DOHH2 (cell line): ENCODE results near the gene ACTN1.

Experiments used
- H3F3A ChIP-seq: fragments of 200-600 bp; sonication (generic), shearing (Covaris generic); 2 replicates; pipeline ENCODE4 v1.6.0; 2016; ENCODE audit warnings: antibody characterized with exemption, mild to moderate bottlenecking; ENCODE audit not compliant: control insufficient read depth, insufficient read depth
- H3K27ac ChIP-seq: fragments of 200-600 bp; sonication (generic); 2 replicates; pipeline ENCODE4 v1.5.1; 2014; ENCODE audit warnings: low read depth, mild to moderate bottlenecking, low read length, moderate library complexity
- H3K27me3 ChIP-seq: fragments of 200-600 bp; sonication (generic); 2 replicates; pipeline ENCODE4 v1.6.1; 2014; ENCODE audit warnings: mild to moderate bottlenecking, low read length, mixed read lengths; ENCODE audit not compliant: control insufficient read depth
- H3K36me3 ChIP-seq: fragments of 200-600 bp; sonication (generic); 2 replicates; pipeline ENCODE4 v1.6.1; 2014; ENCODE audit warnings: mild to moderate bottlenecking, low read length, moderate library complexity, mixed read lengths; ENCODE audit not compliant: control insufficient read depth
- H3K4me1 ChIP-seq: fragments of 200-600 bp; sonication (generic); 2 replicates; pipeline ENCODE4 v1.6.1; 2014; ENCODE audit warnings: mild to moderate bottlenecking, low read length, mixed read lengths; ENCODE audit not compliant: control insufficient read depth
- H3K4me2 ChIP-seq: fragments of 200-600 bp; sonication (generic); 2 replicates; pipeline ENCODE4 v1.6.0; 2014; ENCODE audit warnings: mild to moderate bottlenecking, low read length, moderate library complexity
- H3K4me3 ChIP-seq: fragments of 200-600 bp; sonication (generic); 2 replicates; pipeline ENCODE4 v1.5.1; 2014; ENCODE audit warnings: mild to moderate bottlenecking, low read length, mixed read lengths
- H3K79me2 ChIP-seq: fragments of 200-600 bp; sonication (generic); 2 replicates; pipeline ENCODE4 v1.6.1; 2014; ENCODE audit warnings: mild to moderate bottlenecking, low read length, mixed read lengths; ENCODE audit not compliant: control insufficient read depth
- H3K9me2 ChIP-seq: fragments of 200-600 bp; sonication (generic); replicated peaks from 2 replicates; pipeline ENCODE4 v1.6.1; 2014; ENCODE audit warnings: mild to moderate bottlenecking, low read length, mixed read lengths; ENCODE audit not compliant: control insufficient read depth
- H3K9me3 ChIP-seq: fragments of 200-600 bp; sonication (generic); 2 replicates; pipeline ENCODE4 v1.6.1; 2014; ENCODE audit warnings: antibody characterized with exemption, low read length, mixed read lengths; ENCODE audit not compliant: control insufficient read depth, insufficient read depth
- H4K20me1 ChIP-seq: fragments of 200-600 bp; sonication (generic); 2 replicates; pipeline ENCODE4 v1.6.0; 2014; ENCODE audit warnings: low read depth, mild to moderate bottlenecking, antibody characterized with exemption, low read length, moderate library complexity; ENCODE audit not compliant: control insufficient read depth, insufficient read depth
- EZH2phosphoT487 ChIP-seq: fragments of 200-600 bp; sonication (generic); IDR thresholded peaks from 2 replicates; pipeline ENCODE4 v1.6.1; 2017; ENCODE audit warnings: borderline replicate concordance, mild to moderate bottlenecking, antibody characterized with exemption, low read length, moderate library complexity, mixed read lengths
- TF ChIP-seq, protein P1 (sequence below): fragments of 200-600 bp; sonication (generic); IDR thresholded peaks from one replicate; pipeline ENCODE4 v1.5.1; 2014; ENCODE audit warnings: antibody characterized with exemption, mild to moderate bottlenecking, low read depth, low read length; ENCODE audit not compliant: poor library complexity, severe bottlenecking

The ACTN1 gene

DNA sequence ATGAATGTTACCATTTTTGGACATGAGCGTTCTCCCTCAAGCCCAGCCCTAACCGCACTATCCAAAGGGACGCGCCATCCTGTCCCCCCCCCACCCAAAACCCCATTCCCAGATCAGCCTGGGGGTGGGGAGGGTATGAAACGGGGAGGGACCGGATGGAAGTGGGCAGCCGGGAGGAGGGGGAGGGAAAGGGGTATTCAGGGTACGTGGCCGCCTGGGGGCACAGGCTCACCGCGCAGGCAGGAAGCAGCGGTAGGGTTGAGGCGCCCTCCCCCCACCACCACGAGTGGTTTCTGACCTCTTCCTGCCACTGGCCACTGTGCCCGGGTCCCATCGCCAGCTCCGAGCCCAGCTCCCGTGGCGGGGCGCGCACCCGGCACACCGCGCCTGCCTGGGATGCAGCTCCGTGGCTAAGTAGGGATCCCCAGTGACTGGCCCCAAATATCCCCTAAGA is 1.4 kb downstream of the ACTN1 start:
- no peaks in the 10 kb centered on the region for H3K9me3 ChIP-seq
- no peaks in the 10 kb centered on the region for H3K9me2 ChIP-seq
- H3K27ac ChIP-seq: no peak overlapping the region
- peak overlapping the region; percentile 66 for H3K4me2 ChIP-seq
- peaks cover 57% of the 10 kb centered on the region for H3K27me3 ChIP-seq
- H3K4me3 ChIP-seq: peak overlapping the region; percentile 51
- H3K36me3 ChIP-seq: no peaks in the 10 kb centered on the region
- H3K4me1 ChIP-seq: peaks cover 12% of the 10 kb centered on the region
- H3F3A ChIP-seq: no peaks in the 10 kb centered on the region
- no peak for TF ChIP-seq EZH2phosphoT487
- TF ChIP-seq, protein P1, sequence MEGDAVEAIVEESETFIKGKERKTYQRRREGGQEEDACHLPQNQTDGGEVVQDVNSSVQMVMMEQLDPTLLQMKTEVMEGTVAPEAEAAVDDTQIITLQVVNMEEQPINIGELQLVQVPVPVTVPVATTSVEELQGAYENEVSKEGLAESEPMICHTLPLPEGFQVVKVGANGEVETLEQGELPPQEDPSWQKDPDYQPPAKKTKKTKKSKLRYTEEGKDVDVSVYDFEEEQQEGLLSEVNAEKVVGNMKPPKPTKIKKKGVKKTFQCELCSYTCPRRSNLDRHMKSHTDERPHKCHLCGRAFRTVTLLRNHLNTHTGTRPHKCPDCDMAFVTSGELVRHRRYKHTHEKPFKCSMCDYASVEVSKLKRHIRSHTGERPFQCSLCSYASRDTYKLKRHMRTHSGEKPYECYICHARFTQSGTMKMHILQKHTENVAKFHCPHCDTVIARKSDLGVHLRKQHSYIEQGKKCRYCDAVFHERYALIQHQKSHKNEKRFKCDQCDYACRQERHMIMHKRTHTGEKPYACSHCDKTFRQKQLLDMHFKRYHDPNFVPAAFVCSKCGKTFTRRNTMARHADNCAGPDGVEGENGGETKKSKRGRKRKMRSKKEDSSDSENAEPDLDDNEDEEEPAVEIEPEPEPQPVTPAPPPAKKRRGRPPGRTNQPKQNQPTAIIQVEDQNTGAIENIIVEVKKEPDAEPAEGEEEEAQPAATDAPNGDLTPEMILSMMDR: no peak
- H3K79me2 ChIP-seq: no peaks in the 10 kb centered on the region
- no peaks in the 10 kb centered on the region for H4K20me1 ChIP-seq

DNA sequence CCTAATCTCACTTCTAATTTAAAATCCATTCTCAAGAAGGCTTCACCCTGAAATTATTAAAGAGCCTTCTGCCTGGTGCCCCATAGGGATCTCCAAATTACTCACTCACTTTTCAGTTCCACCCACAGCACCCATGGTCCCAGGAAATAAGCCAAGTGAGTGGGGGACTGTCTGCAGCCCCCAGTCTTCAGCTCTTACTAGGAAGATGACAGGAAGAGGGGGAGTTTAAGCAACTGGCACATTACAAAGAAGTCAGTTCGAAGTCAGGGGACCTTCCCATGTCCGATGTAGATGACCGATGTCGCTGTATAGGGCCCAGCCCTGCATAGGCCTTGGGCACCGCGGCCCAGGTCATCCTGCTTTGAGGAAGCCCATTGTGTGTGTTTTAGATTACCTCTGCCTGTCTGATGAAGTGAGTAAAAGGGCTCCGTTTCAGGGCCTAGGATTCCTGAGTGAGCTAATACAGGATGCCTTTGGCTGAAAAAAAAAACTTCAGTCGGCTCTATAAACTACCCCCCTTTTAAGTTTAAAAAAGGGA is 1.9 kb downstream of the ACTN1 start:
- Histone ChIP-seq H3K4me3 (no peak overlapping the region), H4K20me1 (no peaks in the 10 kb centered on the region), H3K27ac (no peak overlapping the region), H3K4me2 (no peak overlapping the region), H3K27me3 (peaks cover 57% of the 10 kb centered on the region), H3K4me1 (peaks cover 12% of the 10 kb centered on the region), H3K9me3 (no peaks in the 10 kb centered on the region), H3K79me2 (no peaks in the 10 kb centered on the region), H3F3A (no peaks in the 10 kb centered on the region), H3K36me3 (no peaks in the 10 kb centered on the region), H3K9me2 (no peaks in the 10 kb centered on the region)
- TF ChIP-seq, protein P1: no peak
- TF ChIP-seq EZH2phosphoT487: no peak

DNA sequence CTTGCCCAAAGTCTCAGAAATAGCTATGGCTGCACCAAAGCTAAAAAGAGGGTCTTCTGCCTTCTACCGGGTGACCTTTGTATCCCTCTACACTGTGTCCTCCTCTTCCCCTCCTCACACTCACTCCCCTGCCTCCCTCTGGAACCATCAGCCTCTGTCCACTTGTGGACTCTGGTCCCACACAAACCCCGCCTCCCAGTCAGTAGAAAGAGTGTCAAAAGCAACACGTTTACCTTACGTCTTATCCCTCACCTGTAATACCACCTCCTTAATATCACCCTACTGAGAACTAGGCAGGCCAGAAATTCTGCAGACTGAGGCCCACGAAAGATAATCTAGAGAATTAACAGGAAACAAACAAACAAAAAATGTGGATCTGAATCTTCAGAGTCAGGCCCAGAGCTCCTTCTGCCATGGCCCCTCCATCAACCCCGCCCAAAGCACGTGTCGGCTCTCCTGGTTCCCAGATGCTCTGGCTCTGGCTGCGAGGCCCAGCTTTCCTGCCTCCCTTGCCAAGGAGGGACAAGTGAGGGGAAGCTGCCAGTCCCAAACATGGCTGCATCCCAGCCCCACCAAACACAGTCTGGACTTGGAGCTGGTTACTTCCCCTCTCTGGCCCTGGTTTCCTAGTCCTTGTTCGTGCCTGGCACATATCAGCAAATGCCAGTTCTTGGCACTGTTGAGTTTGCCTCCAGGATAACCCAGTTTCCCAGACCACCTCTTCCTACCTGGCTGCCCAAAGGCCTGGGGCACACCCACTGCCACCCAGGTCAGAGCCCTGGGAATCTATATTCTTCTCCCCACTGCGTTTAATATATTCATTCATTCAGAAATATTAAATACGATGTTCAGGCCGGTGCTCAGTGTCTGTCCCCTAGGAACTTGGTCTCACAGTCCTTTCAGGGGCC is 2.7 kb downstream of the ACTN1 start:
- no peaks in the 10 kb centered on the region for H3K79me2 ChIP-seq
- TF ChIP-seq, protein P1: no peak
- no peak for TF ChIP-seq EZH2phosphoT487
- no peak overlapping the region for H3K4me2 ChIP-seq
- no peak overlapping the region for H3K4me3 ChIP-seq
- peaks cover 12% of the 10 kb centered on the region for H3K4me1 ChIP-seq
- H3K27me3 ChIP-seq: peaks cover 54% of the 10 kb centered on the region
- H3K27ac ChIP-seq: no peak overlapping the region
- no peaks in the 10 kb centered on the region for H3K9me3 ChIP-seq
- H3K9me2 ChIP-seq: no peaks in the 10 kb centered on the region; the same call in 1 of the 2 replicates
- no peaks in the 10 kb centered on the region for H4K20me1 ChIP-seq
- no peaks in the 10 kb centered on the region for H3K36me3 ChIP-seq
- H3F3A ChIP-seq: no peaks in the 10 kb centered on the region
